Parathyroid adenoma (tissue), 2 donors: ENCODE data around the gene MTX3.

Experiments used
- H2AFZ ChIP-seq: fragments of 300-600 bp; sonication (generic); one replicate; pipeline ENCODE4 v1.7.0; 2017; ENCODE audit warnings: antibody characterized with exemption, mild to moderate bottlenecking
- H3K27ac ChIP-seq: fragments of 300-600 bp; sonication (generic); one replicate; pipeline ENCODE4 v1.7.0; 2017
- H3K27me3 ChIP-seq: fragments of 300-600 bp; sonication (generic); one replicate; pipeline ENCODE4 v1.7.0; 2017; ENCODE audit warnings: low read length; ENCODE audit not compliant: control insufficient read depth, insufficient read depth
- H3K36me3 ChIP-seq: fragments of 300-600 bp; sonication (generic); one replicate; pipeline ENCODE4 v1.7.0; 2017; ENCODE audit warnings: low read length; ENCODE audit not compliant: control insufficient read depth, insufficient read depth
- H3K4me1 ChIP-seq: fragments of 300-600 bp; sonication (generic); one replicate; pipeline ENCODE4 v1.7.0; 2017; ENCODE audit warnings: control low read depth
- H3K4me2 ChIP-seq: fragments of 300-600 bp; sonication (generic); one replicate; pipeline ENCODE4 v1.7.0; 2017; ENCODE audit warnings: low read length
- H3K4me3 ChIP-seq: fragments of 300-600 bp; sonication (generic); one replicate; pipeline ENCODE4 v1.7.0; 2017; ENCODE audit warnings: low read depth, low read length
- H3K79me2 ChIP-seq: fragments of 300-600 bp; sonication (generic); one replicate; pipeline ENCODE4 v1.7.0; 2017; ENCODE audit warnings: control low read depth
- H3K9ac ChIP-seq: fragments of 300-600 bp; sonication (generic); one replicate; pipeline ENCODE4 v1.7.0; 2017; ENCODE audit warnings: mild to moderate bottlenecking
- H3K9me3 ChIP-seq: fragments of 300-600 bp; sonication (generic); one replicate; pipeline ENCODE4 v1.7.0; 2017; ENCODE audit warnings: low read length; ENCODE audit not compliant: control insufficient read depth
- CTCF ChIP-seq: fragments of 300-600 bp; sonication (generic); IDR thresholded peaks from one replicate; pipeline ENCODE4 v1.7.0; 2017; ENCODE audit warnings: antibody characterized with exemption, mild to moderate bottlenecking
- donor health status: primary hyperparathyroidism.

Gene MTX3

GRCh38 chr5:79938468-79938867 is 52.6 kb downstream of the MTX3 start:
- H3K27ac ChIP-seq: no peak overlapping the region

GRCh38 chr5:79936646-79937216 is 54.3 kb downstream of the MTX3 start:
- H3K36me3 ChIP-seq: no peaks in the 10 kb centered on the region
- H3K4me2 ChIP-seq: no peak overlapping the region
- no peak overlapping the region for H3K9ac ChIP-seq
- no peaks in the 10 kb centered on the region for H3K9me3 ChIP-seq
- H3K79me2 ChIP-seq: no peaks in the 10 kb centered on the region
- no peak overlapping the region for H2AFZ ChIP-seq
- no peak overlapping the region for H3K4me3 ChIP-seq
- H3K4me1 ChIP-seq: no peaks in the 10 kb centered on the region
- no peaks in the 10 kb centered on the region for H3K27me3 ChIP-seq
- TF ChIP-seq CTCF: no peak
- H3K27ac ChIP-seq: no peak overlapping the region

More at GRCh38 chr5:79938468-79938867, 52.6 kb downstream of the MTX3 start:
- Histone ChIP-seq H3K27me3 (no peaks in the 10 kb centered on the region), H2AFZ (no peak overlapping the region), H3K4me2 (no peak overlapping the region), H3K4me3 (no peak overlapping the region), H3K79me2 (no peaks in the 10 kb centered on the region), H3K36me3 (no peaks in the 10 kb centered on the region), H3K9ac (no peak overlapping the region), H3K9me3 (no peaks in the 10 kb centered on the region), H3K4me1 (no peaks in the 10 kb centered on the region)
- TF ChIP-seq CTCF: no peak

GRCh38 chr5:79936002-79936645 is 54.9 kb downstream of the MTX3 start:
- Histone ChIP-seq H3K4me1 (no peaks in the 10 kb centered on the region), H3K79me2 (no peaks in the 10 kb centered on the region), H3K9ac (no peak overlapping the region), H3K36me3 (no peaks in the 10 kb centered on the region), H3K27ac (no peak overlapping the region), H3K4me2 (no peak overlapping the region), H3K9me3 (no peaks in the 10 kb centered on the region), H3K27me3 (no peaks in the 10 kb centered on the region), H2AFZ (no peak overlapping the region), H3K4me3 (no peak overlapping the region)
- TF ChIP-seq CTCF: no peak

DNA sequence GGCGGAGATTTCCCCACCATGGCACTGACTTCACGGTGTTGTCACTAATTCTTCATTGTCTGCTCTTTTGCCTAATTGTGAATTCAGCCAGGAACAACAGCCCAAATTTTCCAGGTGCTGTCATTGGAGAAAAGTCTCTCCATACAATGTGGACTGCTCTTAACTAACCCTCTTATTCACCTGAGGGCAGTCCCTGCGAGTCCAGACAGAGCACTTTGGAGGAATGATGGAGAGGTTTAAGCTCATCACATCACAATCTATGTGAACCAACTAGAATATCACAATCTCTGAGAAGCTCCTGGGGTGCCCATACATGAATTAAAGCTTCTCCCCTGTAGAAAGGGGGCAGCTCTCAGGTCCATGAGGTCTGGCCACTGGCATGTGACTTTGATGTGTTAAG is 56.4 kb downstream of the MTX3 start:
- H3K79me2 ChIP-seq: no peaks in the 10 kb centered on the region
- no peaks in the 10 kb centered on the region for H3K36me3 ChIP-seq
- no peak overlapping the region for H2AFZ ChIP-seq
- no peak overlapping the region for H3K4me2 ChIP-seq
- H3K27ac ChIP-seq: no peak overlapping the region
- no peak overlapping the region for H3K4me3 ChIP-seq
- H3K9ac ChIP-seq: no peak overlapping the region
- no peak for TF ChIP-seq CTCF
- H3K4me1 ChIP-seq: no peaks in the 10 kb centered on the region
- no peaks in the 10 kb centered on the region for H3K27me3 ChIP-seq
- H3K9me3 ChIP-seq: no peaks in the 10 kb centered on the region
